GM12801 (cell line): ENCODE data around the gene ANKS1B.

Source experiments
- TF ChIP-seq, protein P1 (sequence below): IDR thresholded peaks from one replicate; pipeline ENCODE4 v1.5.1; 2011; ENCODE audit warnings: control low read depth; ENCODE audit not compliant: insufficient read length; ENCODE audit errors: extremely low read depth

ANKS1B gene

DNA sequence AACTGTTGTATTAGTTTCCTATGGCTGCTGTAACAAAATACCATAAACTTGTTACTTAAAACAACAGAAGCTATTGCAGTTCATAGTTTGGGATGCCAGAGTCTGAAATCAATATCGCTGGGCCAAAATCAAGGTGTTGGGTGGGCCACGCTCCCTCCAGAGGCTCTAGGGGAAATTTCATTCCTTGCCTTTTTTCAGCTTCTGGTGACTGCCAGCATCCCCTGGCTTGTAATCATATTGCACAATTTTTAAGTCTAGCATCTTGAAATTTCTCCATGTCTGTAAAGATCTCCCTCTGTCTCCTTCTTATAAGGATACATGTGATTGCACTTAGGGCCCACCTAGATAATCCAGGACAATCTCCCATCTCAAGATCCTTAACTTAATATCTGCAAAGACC is 386.0 kb downstream of the ANKS1B start:
- TF ChIP-seq, protein P1, sequence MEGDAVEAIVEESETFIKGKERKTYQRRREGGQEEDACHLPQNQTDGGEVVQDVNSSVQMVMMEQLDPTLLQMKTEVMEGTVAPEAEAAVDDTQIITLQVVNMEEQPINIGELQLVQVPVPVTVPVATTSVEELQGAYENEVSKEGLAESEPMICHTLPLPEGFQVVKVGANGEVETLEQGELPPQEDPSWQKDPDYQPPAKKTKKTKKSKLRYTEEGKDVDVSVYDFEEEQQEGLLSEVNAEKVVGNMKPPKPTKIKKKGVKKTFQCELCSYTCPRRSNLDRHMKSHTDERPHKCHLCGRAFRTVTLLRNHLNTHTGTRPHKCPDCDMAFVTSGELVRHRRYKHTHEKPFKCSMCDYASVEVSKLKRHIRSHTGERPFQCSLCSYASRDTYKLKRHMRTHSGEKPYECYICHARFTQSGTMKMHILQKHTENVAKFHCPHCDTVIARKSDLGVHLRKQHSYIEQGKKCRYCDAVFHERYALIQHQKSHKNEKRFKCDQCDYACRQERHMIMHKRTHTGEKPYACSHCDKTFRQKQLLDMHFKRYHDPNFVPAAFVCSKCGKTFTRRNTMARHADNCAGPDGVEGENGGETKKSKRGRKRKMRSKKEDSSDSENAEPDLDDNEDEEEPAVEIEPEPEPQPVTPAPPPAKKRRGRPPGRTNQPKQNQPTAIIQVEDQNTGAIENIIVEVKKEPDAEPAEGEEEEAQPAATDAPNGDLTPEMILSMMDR, result no peak

DNA sequence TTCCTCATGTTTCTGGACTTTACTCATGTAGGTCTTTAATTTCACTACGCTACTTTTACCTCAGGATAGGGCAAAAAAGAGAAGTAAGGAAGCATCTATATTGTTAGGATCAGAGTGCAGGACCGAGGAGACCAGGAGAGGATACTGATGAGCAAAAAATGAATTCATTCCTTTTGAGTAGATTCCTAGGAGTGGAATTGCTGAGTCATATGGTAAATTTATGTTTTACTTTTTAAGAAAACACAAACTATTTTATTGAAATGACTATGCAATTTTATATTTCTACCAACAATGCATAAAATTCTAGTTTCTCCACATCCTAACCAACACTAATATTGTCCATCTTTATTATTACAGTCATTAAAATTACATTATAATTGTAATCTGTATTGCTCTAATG is 388.0 kb downstream of the ANKS1B start:
- TF ChIP-seq, protein P1, result no peak

DNA sequence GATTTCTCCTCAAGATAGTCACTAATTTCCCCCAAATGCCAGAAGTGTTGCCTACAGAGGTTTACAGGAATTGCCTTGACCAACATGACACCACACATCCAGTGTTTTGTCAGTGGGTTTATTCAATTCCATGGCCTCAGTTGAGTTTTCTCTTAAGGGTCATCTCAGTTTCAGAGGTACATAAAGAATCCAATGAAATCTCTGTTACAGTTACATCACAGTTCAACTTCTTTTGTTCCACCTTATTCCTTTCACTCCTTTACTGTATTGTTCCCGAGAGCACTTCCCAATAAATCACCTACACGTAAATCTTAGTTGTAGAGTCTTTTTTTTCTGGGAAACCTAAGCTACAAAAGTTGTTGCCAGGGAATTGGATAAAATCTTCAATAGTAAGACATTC is 410.8 kb downstream of the ANKS1B start:
- TF ChIP-seq, protein P1, result no peak

DNA sequence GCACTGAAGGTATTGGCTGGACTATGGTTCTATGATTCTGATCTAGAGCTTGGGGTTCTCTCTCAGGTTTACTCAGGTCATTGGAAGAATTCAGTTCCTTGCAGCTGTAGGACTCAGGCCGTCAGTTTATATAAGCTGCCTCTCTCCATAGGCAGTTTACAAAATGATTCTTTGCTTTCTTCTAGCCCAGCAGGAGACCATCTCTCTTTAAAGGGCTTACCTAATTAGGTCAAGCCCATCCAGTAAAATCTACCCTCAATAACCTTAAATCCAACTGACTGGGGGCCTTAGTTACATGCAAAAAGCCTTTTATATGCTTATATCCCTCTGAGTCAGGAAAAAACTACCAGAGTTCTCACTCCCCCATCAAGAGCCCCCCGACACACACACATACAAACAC is 417.7 kb downstream of the ANKS1B start:
- TF ChIP-seq, protein P1, result no peak

DNA sequence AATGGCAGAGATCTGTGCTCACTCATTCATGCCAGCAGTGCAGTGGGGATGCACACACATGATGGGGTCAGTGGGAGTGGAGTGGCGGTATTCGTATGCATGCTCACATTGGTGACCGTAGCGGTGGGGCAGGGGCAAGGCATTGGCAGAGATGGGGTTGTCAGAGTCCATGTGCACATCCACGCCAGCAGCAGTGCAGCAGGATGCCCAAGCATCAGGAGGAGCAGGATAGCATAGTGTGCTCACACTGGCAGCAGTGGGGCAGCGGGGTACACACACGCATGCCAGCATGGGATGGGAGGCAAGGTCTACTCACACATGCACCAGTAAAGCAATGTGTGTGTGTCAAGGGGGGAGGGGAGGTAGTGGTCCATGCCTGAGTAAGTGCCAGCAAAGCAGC is 426.6 kb downstream of the ANKS1B start:
- TF ChIP-seq, protein P1, result no peak

DNA sequence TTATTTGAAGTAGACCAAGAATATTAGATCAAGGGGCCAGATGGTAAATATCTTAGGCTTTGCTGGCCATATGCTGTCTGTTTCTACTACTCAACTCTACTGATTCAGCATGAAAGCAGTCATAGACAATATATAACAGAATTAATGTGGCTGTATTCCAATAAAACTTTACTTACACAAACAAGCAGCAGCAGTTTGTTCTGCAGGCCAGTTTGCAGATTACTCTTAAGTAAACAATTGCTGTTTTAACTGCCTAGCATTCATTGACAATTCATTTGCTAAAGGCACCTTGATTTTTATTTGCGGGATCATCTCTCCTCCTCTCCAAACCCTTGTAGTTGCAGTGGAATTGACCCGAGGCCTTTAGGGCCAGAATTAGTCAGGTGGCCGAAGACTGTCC is 431.3 kb downstream of the ANKS1B start:
- TF ChIP-seq, protein P1, result no peak

DNA sequence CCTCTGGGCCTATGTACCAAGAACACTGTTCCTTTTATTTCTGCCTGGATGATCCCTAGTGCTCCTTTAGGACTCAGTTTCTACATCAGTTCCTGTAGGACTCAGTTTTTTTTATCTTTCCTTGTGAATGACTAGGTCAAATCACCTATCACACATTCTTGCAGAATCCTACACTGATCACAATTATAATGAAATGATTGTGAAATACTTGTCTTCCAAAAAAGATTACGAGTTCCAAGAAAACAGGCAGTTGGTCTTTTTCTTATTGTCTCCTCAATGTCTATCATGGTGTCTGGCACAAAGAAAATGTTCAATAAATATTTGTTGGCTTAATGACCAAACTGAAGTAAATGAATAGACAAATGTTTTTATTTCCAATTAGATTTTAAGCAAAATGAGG is 432.7 kb downstream of the ANKS1B start:
- TF ChIP-seq, protein P1, result no peak

DNA sequence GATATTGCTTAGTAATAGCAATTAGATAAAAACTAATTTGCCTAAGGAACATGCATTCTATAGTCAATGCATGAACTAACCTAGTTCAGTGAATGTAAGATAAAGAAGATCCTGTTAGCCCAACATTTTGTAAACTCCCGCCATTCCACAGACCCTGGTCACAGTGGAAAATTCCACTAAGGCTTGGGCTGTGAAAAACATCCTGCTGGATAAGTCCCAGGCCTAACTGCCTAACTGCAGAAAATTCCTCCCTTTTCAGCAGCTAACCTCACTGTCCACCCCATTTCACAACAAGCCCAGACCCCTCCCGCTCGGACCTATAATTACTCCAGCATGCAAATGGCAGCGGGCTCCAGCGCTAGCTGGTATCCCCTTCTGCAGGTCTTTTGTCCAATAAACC is 435.1 kb downstream of the ANKS1B start:
- TF ChIP-seq, protein P1, result no peak
